Transverse colon (tissue), 4 donors: ENCODE measurements around the gene ZC3H14.

Experiments used
- EP300 ChIP-seq: sonication (generic); formaldehyde crosslinking; IDR thresholded peaks from one replicate; pipeline ENCODE4 v1.6.1; 2017; ENCODE audit warnings: antibody characterized with exemption, low read depth
- POLR2A ChIP-seq: fragments of 450-650 bp; IDR thresholded peaks from one replicate; pipeline ENCODE4 v1.6.1; 2016; ENCODE audit warnings: antibody characterized with exemption, mild to moderate bottlenecking, moderate library complexity
- POLR2AphosphoS5 ChIP-seq, 3 donors: sonication (generic); formaldehyde crosslinking; IDR thresholded peaks; one replicate each; pipeline ENCODE4 v1.6.1; 2016; ENCODE audit warnings: antibody characterized with exemption in 3 of 3
- TF ChIP-seq, protein P1 (sequence below), 5 experiments: fragments of 200-600 bp in 3 of 5; fragments of 450-650 bp in 2 of 5; sonication (generic) in 3 of 5; IDR thresholded peaks; 1 replicate in 2 of 5; 2 replicates in 3 of 5; pipeline ENCODE4 v1.5.1; 2016 to 2017; ENCODE audit warnings: antibody characterized with exemption in 5 of 5, inconsistent platforms in 3 of 5, mild to moderate bottlenecking in 2 of 5, moderate library complexity in 1 of 5

DNA sequence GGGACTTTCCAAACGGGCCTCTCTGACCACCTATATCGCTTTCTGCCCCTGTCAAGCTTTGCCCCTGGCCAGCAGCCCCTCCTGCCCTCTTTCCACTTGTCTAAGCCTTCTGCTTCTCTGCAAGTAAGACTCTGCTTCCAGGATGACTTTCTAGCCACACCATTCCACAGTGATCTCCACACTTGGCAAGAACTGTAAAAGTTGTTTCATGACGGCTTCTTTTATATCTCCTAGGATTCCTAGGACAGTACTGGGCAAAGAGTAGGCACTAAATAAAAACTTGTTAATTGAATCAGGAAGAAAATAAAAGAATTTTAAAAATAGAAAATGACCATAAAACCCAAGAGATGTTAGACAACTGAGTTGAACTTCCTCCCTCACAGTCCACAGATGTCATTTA is 6.3 kb upstream of the ZC3H14 start:
- TF ChIP-seq, protein P1, sequence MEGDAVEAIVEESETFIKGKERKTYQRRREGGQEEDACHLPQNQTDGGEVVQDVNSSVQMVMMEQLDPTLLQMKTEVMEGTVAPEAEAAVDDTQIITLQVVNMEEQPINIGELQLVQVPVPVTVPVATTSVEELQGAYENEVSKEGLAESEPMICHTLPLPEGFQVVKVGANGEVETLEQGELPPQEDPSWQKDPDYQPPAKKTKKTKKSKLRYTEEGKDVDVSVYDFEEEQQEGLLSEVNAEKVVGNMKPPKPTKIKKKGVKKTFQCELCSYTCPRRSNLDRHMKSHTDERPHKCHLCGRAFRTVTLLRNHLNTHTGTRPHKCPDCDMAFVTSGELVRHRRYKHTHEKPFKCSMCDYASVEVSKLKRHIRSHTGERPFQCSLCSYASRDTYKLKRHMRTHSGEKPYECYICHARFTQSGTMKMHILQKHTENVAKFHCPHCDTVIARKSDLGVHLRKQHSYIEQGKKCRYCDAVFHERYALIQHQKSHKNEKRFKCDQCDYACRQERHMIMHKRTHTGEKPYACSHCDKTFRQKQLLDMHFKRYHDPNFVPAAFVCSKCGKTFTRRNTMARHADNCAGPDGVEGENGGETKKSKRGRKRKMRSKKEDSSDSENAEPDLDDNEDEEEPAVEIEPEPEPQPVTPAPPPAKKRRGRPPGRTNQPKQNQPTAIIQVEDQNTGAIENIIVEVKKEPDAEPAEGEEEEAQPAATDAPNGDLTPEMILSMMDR (IDR thresholded peaks at IDR 0.05) = no peak
- no peak for TF ChIP-seq POLR2A
- TF ChIP-seq EP300 = no peak
- no peak for TF ChIP-seq POLR2AphosphoS5 (IDR thresholded peaks at IDR 0.05)
